Endothelial cell of umbilical vein (primary cell): ENCODE results near the gene ZC3HAV1. TPM values are rescaled to one million over a fixed set of nuclear protein-coding genes. Genes with fewer than 3 reads are reported as not detected.

ENCODE experiments used
- BruUV-seq: library from RNA; stranded (reverse); fragments of 400-500 nt; replicated peaks from 2 replicates; lab custom pipeline; 2021; lab: Mats Ljungman, UMichigan
- CTCF ChIA-PET: fragments of 300-600, 350-600 bp; sonication (Branson Sonifier 250); formaldehyde crosslinking; loops from one replicate; lab custom pipeline; 2021; ENCODE audit warnings: antibody characterized with exemption, inconsistent platforms; lab: Charles Lee
- POLR2A ChIA-PET: fragments of 300-600, 350-600 bp; sonication (Branson Sonifier 250); formaldehyde crosslinking; loops from one replicate; lab custom pipeline; 2021; ENCODE audit warnings: antibody characterized with exemption, inconsistent platforms; lab: Charles Lee
- DNase-seq: peaks from one replicate; pipeline ENCODE4 v3.0.0-alpha.2; 2011; ENCODE audit warnings: low read depth, low spot score
- FAIRE-seq: peaks from 2 replicates; lab custom pipeline; 2011; peaks lifted over from hg19 to GRCh38; lab: Jason Lieb, UNC
- H2AFZ ChIP-seq: 2 replicates; pipeline ENCODE4 v1.6.0; 2012; ENCODE audit warnings: low read depth, low read length, control low read depth, inconsistent platforms
- H3K27ac ChIP-seq: 2 replicates; pipeline ENCODE4 v1.5.1; 2011; ENCODE audit warnings: low read depth, mild to moderate bottlenecking, control low read depth, low read length, moderate library complexity; ENCODE audit not compliant: insufficient read depth
- H3K27me3 ChIP-seq, 2 experiments: 2 replicates each; pipeline versions ENCODE4 v1.6.0 to v1.6.1; 2011; ENCODE audit warnings: low read length in 2 of 2, mixed read lengths in 1 of 2; ENCODE audit not compliant: control insufficient read depth in 2 of 2, insufficient read depth in 2 of 2
- H3K36me3 ChIP-seq, 2 experiments: 2 replicates in 1 of 2; 3 replicates in 1 of 2; pipeline ENCODE4 v1.5.1; 2011; ENCODE audit warnings: low read length in 2 of 2, mild to moderate bottlenecking in 1 of 2, moderate library complexity in 1 of 2; ENCODE audit not compliant: control insufficient read depth in 2 of 2, insufficient read depth in 2 of 2; ENCODE audit errors: extremely low read depth in 1 of 2
- H3K4me1 ChIP-seq: 3 replicates; pipeline ENCODE4 v1.5.1; 2011; ENCODE audit warnings: mild to moderate bottlenecking, low read length; ENCODE audit not compliant: control insufficient read depth, insufficient read depth; ENCODE audit errors: extremely low read depth
- H3K4me2 ChIP-seq: 2 replicates; pipeline ENCODE4 v1.6.1; 2011; ENCODE audit warnings: low read length, control low read depth, mixed read lengths; ENCODE audit not compliant: insufficient read depth
- H3K4me3 ChIP-seq, 3 experiments: fragments of 200-600 bp in 1 of 3; sonication (generic), shearing (Covaris generic) in 1 of 3; replicated peaks in 1 of 3; 2 replicates each; pipeline ENCODE4 v1.5.1; 2011 to 2016; ENCODE audit warnings: control low read depth in 3 of 3, low read length in 3 of 3, mild to moderate bottlenecking in 2 of 3, inconsistent platforms in 1 of 3, low read depth in 1 of 3, moderate library complexity in 1 of 3; ENCODE audit not compliant: insufficient read depth in 1 of 3
- H3K79me2 ChIP-seq: 2 replicates; pipeline ENCODE4 v1.6.0; 2012; ENCODE audit warnings: low read length, inconsistent platforms; ENCODE audit not compliant: control insufficient read depth, insufficient read depth
- H3K9ac ChIP-seq: replicated peaks from 2 replicates; pipeline ENCODE3; 2011; ENCODE audit warnings: low read length, control low read depth; ENCODE audit not compliant: insufficient read depth; ENCODE audit errors: extremely low read depth
- H3K9me1 ChIP-seq: replicated peaks from 3 replicates; pipeline ENCODE4 v1.6.0; 2011; ENCODE audit warnings: mild to moderate bottlenecking, low read length; ENCODE audit not compliant: control insufficient read depth, insufficient read depth; ENCODE audit errors: extremely low read depth
- H3K9me3 ChIP-seq: replicated peaks from 2 replicates; pipeline ENCODE4 v1.5.1; 2012; ENCODE audit warnings: low read length, inconsistent platforms; ENCODE audit not compliant: control insufficient read depth, insufficient read depth
- H4K20me1 ChIP-seq: replicated peaks from 2 replicates; pipeline ENCODE3; 2011; ENCODE audit warnings: mild to moderate bottlenecking, low read length; ENCODE audit not compliant: control insufficient read depth, insufficient read depth; ENCODE audit errors: extremely low read depth
- EZH2 ChIP-seq: IDR thresholded peaks from 2 replicates; pipeline ENCODE4 v1.6.1; 2012; ENCODE audit warnings: borderline replicate concordance, low read depth, mild to moderate bottlenecking, moderate library complexity, low read length, inconsistent platforms; ENCODE audit not compliant: severe bottlenecking
- FOS ChIP-seq: IDR thresholded peaks from 2 replicates; pipeline ENCODE4 v1.6.1; 2011; ENCODE audit warnings: mild to moderate bottlenecking, low read length, moderate library complexity, borderline replicate concordance; ENCODE audit not compliant: insufficient read depth
- GATA2 ChIP-seq: IDR thresholded peaks from 2 replicates; pipeline ENCODE4 v1.7.0; 2011; ENCODE audit warnings: low read depth, mild to moderate bottlenecking, moderate library complexity, mixed read lengths, low read length; ENCODE audit not compliant: insufficient read length, insufficient read depth
- JUN ChIP-seq: IDR thresholded peaks from 2 replicates; pipeline ENCODE4 v1.6.1; 2011; ENCODE audit warnings: borderline replicate concordance, low read depth; ENCODE audit not compliant: insufficient read length, insufficient read depth
- MYC ChIP-seq: IDR thresholded peaks from one replicate; pipeline ENCODE4 v1.6.1; 2011; ENCODE audit warnings: mild to moderate bottlenecking, low read depth, low read length
- POLR2A ChIP-seq: IDR thresholded peaks from 2 replicates; pipeline ENCODE4 v1.6.1; 2012; ENCODE audit warnings: low read depth, mild to moderate bottlenecking, control low read depth, low read length
- POLR2AphosphoS5 ChIP-seq: IDR thresholded peaks from 2 replicates; pipeline ENCODE4 v1.6.1; 2012; ENCODE audit warnings: low read depth, mild to moderate bottlenecking, control low read depth, low read length, moderate library complexity; ENCODE audit not compliant: insufficient read depth
- dilution Hi-C: fragments of 300-500 bp; cut with MboI; formaldehyde crosslinking; loops from one replicate; pipeline ENCODE4 v1.15.0; 2019; ENCODE audit warnings: low sequenced_read_pairs; ENCODE audit not compliant: extremely low pct_ligation_motif_present
- intact Hi-C: fragments of 100-400 bp; cut with micrococcal nuclease; formaldehyde crosslinking; loops from one replicate; pipeline ENCODE4 v1.10.0; 2022
- polyA plus RNA-seq, 4 experiments: library from polyadenylated mRNA; depleted of rRNA in 3 of 4; stranded (reverse) in 3 of 4; unstranded in 1 of 4; fragments of >200 nt; gene quantifications; 2 replicates each; pipeline versions ENCODE4 v1.2.1 to v1.2.3, GENCODE V29; 2011 to 2012; ENCODE audit warnings: missing spikeins in 1 of 4
- total RNA-seq: library from RNA; stranded (reverse); gene quantifications from 2 replicates; pipeline ENCODE4 v1.2.3, GENCODE V29; 2021
- TF ChIP-seq, protein P1 (sequence below), 2 donors: IDR thresholded peaks; 1 replicate in 1 of 2; 2 replicates in 1 of 2; pipeline ENCODE4 v1.5.1; 2011; ENCODE audit warnings: low read length in 2 of 2, mild to moderate bottlenecking in 2 of 2, moderate library complexity in 2 of 2, control low read depth in 1 of 2, inconsistent platforms in 1 of 2, low read depth in 1 of 2; ENCODE audit not compliant: insufficient read depth in 1 of 2; ENCODE audit errors: extremely low read depth in 1 of 2
- TF ChIP-seq, protein P2 (sequence below): IDR thresholded peaks from 2 replicates; pipeline ENCODE4 v1.6.1; 2011; ENCODE audit not compliant: insufficient read depth, insufficient read length

ZC3HAV1 gene
- total and polyA plus RNA-seq, 2 donors (not counting 3 experiments of a cell fraction or from before 2014, with no cell fraction given): 17.1 to 37.7 TPM

DNA sequence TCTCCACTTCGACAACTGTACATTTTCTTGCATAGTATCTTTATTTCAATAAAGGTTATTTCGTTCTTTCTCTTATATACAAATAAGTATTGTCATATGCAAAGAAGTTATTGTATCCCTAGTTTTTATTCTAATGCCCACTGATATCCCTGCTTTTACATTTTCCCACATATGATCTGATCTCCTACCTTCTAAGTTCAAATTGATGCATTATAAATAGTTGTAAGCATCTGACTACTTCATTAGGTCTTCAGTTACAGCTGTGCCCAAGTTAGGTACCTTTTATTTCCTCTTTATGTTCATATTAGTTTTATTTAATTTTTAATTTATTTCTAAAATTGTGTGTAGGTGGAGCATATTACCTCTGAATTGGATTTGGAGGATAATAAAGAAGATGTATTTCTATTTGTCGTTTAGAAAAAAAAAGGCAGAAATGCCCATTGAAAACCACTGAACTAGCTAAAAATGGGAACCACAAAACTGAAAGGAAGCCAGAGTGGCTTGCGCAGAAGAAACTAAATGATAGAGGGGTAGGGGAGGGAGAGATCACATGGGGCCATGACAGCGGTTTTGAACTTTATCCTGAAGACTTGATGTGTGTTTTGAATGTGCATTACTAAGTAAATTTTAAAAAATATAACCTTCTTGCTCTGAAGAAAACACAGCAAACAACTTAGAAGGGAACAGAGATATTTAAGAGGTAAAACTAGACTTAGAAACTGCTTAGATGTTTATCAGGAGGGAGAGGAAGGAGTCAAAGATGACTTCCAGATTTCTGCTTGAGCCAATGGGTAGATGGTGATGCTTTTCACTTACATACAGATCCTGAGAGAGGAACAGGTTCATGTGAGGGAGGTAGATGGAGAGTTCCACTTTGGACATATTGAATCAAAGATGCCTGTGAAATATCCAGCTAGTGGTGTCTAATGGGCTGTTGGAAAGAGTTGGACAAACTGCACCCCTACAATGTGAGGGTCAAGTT is 64.4 kb downstream of the ZC3HAV1 start:
- Histone ChIP-seq H3K9me3 (no peaks in the 10 kb centered on the region), H3K4me3 (no peak overlapping the region), H4K20me1 (no peaks in the 10 kb centered on the region), H3K27ac (no peak overlapping the region), H3K4me2 (no peak overlapping the region), H3K9me1 (no peaks in the 10 kb centered on the region), H3K27me3 (no peaks in the 10 kb centered on the region), H3K79me2 (no peaks in the 10 kb centered on the region), H3K36me3 (peaks cover 4 to 8% of the 10 kb centered on the region in 2 experiments), H2AFZ (no peak overlapping the region), H3K4me1 (peaks cover 8% of the 10 kb centered on the region), H3K9ac (no peak overlapping the region)
- DNase-seq (no peak), FAIRE-seq (no peak)
- BruUV-seq: no TSS peak
- dilution Hi-C loops: no loop called here
- TF ChIP-seq FOS (no peak), GATA2 (no peak), POLR2AphosphoS5 (no peak), POLR2A (no peak), MYC (no peak), EZH2 (no peak), JUN (no peak)
- TF ChIP-seq, protein P1, sequence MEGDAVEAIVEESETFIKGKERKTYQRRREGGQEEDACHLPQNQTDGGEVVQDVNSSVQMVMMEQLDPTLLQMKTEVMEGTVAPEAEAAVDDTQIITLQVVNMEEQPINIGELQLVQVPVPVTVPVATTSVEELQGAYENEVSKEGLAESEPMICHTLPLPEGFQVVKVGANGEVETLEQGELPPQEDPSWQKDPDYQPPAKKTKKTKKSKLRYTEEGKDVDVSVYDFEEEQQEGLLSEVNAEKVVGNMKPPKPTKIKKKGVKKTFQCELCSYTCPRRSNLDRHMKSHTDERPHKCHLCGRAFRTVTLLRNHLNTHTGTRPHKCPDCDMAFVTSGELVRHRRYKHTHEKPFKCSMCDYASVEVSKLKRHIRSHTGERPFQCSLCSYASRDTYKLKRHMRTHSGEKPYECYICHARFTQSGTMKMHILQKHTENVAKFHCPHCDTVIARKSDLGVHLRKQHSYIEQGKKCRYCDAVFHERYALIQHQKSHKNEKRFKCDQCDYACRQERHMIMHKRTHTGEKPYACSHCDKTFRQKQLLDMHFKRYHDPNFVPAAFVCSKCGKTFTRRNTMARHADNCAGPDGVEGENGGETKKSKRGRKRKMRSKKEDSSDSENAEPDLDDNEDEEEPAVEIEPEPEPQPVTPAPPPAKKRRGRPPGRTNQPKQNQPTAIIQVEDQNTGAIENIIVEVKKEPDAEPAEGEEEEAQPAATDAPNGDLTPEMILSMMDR (IDR thresholded peaks at IDR 0.05; ENCODE audit: extremely low read depth in 1 of 2, insufficient read depth in 1 of 2, low read depth in 1 of 2, low read length in 2 of 2): no peak
- TF ChIP-seq, protein P2, sequence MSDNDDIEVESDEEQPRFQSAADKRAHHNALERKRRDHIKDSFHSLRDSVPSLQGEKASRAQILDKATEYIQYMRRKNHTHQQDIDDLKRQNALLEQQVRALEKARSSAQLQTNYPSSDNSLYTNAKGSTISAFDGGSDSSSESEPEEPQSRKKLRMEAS: no peak
- intact Hi-C loops: no loop called here
- POLR2A ChIA-PET: no interaction called here
- CTCF ChIA-PET: interaction anchor here (1.1 to 1.3 kb wide), 2 partner anchors 28 to 158 kb away, joined by 5 to 6 read pairs; no protein-coding TSS in a partner anchor
